Body of pancreas (tissue), 4 donors: ENCODE data around the gene TGM6. TPM values are rescaled to one million over a fixed set of nuclear protein-coding genes. Genes with fewer than 3 reads are reported as not detected.

Experiments used
- ATAC-seq: fragments of 150-250 bp; one replicate; pipeline ENCODE4 v1.9.1; 2016
- DNase-seq, 4 donors: peaks; one replicate each; pipeline ENCODE4 v3.0.0-alpha.2; 2019
- H3K27ac ChIP-seq, 4 donors: fragments of 200-600 bp; sonication (generic); 1 replicate in 3 of 4; 2 replicates in 1 of 4; pipeline versions ENCODE4 v1.5.1 to v1.6.1; 2016 to 2019; ENCODE audit warnings: mild to moderate bottlenecking in 1 of 4, mixed read lengths in 1 of 4, moderate library complexity in 1 of 4
- H3K27me3 ChIP-seq, 2 donors: fragments of 200-600 bp; sonication (generic); one replicate each; pipeline ENCODE4 v1.6.0; 2016; ENCODE audit warnings: mild to moderate bottlenecking in 1 of 2
- H3K36me3 ChIP-seq, 2 donors: fragments of 200-600 bp; sonication (generic); replicated peaks in 1 of 2; 2 replicates each; pipeline ENCODE4 v1.5.1; 2016; ENCODE audit warnings: low read depth in 2 of 2; ENCODE audit not compliant: insufficient read depth in 1 of 2
- H3K4me1 ChIP-seq: fragments of 200-600 bp; sonication (generic); one replicate; pipeline ENCODE4 v1.6.0; 2016
- H3K4me3 ChIP-seq, 2 donors: fragments of 200-600 bp; sonication (generic); 1 replicate in 1 of 2; 2 replicates in 1 of 2; pipeline ENCODE4 v1.5.1; 2016 to 2019
- H3K9me3 ChIP-seq, 3 donors: fragments of 200-600 bp; sonication (generic); 1 replicate in 2 of 3; 2 replicates in 1 of 3; pipeline ENCODE4 v1.5.1; 2016
- POLR2A ChIP-seq, 3 donors: fragments of 450-650 bp; IDR thresholded peaks; one replicate each; pipeline ENCODE4 v1.6.1; 2016; ENCODE audit warnings: antibody characterized with exemption in 3 of 3, mild to moderate bottlenecking in 2 of 3
- WGBS, 2 donors: methylation state at CpG; one replicate each; pipeline ENCODE4 v1.1.5; 2017; 5-methylcytosine and 5-hydroxymethylcytosine counted together
- intact Hi-C: fragments of 100-400 bp; cut with DNase I; formaldehyde crosslinking; loops from one replicate; pipeline ENCODE4 v1.15.1; 2023
- total RNA-seq, 2 donors: library from RNA; depleted of rRNA; stranded (reverse); fragments of >200 nt; gene quantifications; one replicate each; pipeline ENCODE4 v1.1.0, GENCODE V29; 2016
- TF ChIP-seq, protein P1 (sequence below), 7 experiments: fragments of 450-650 bp in 4 of 7; fragments of 200-600 bp in 3 of 7; sonication (generic) in 3 of 7; IDR thresholded peaks; one replicate each; pipeline ENCODE4 v1.5.1; 2016 to 2019; ENCODE audit warnings: antibody characterized with exemption in 7 of 7

TGM6 gene
- total RNA-seq, 2 donors from 2014 or later: not detected

DNA sequence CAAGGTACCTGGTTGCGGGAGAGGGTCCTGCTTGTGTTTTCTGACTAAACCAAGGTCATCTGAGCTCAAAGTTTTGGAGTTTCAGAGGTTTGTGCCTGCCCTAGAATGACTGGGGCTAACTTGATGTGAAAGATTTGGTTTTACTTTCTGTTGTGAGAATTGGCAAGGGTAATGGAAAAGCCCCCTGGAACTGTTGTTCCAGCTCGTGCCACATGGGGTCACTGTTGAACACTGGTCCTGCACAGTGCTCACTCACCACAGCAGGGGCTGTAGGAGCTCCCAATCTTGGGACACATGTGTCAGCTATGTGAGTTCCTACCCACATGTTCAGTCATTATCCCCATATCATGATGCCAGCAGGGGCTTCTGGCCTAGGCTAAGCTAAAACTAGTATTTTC lies 6.5 kb downstream of the TGM6 start:
- DNase-seq (no peak), ATAC-seq (no peak)
- Histone ChIP-seq H3K4me1 (no peaks in the 10 kb centered on the region), H3K27ac (no peak overlapping the region), H3K27me3 (no peaks in the 10 kb centered on the region), H3K36me3 (no peaks in the 10 kb centered on the region), H3K4me3 (no peak overlapping the region), H3K9me3 (no peaks in the 10 kb centered on the region)
- WGBS, 2 donors: 31 to 40% methylated on average over 2 of the region's 2 CpGs
- no peak for TF ChIP-seq POLR2A (IDR thresholded peaks at IDR 0.05)
- TF ChIP-seq, protein P1, sequence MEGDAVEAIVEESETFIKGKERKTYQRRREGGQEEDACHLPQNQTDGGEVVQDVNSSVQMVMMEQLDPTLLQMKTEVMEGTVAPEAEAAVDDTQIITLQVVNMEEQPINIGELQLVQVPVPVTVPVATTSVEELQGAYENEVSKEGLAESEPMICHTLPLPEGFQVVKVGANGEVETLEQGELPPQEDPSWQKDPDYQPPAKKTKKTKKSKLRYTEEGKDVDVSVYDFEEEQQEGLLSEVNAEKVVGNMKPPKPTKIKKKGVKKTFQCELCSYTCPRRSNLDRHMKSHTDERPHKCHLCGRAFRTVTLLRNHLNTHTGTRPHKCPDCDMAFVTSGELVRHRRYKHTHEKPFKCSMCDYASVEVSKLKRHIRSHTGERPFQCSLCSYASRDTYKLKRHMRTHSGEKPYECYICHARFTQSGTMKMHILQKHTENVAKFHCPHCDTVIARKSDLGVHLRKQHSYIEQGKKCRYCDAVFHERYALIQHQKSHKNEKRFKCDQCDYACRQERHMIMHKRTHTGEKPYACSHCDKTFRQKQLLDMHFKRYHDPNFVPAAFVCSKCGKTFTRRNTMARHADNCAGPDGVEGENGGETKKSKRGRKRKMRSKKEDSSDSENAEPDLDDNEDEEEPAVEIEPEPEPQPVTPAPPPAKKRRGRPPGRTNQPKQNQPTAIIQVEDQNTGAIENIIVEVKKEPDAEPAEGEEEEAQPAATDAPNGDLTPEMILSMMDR (IDR thresholded peaks at IDR 0.05): peak in 1 of 7 experiments; percentile 11
- intact Hi-C loops: no loop called here

DNA sequence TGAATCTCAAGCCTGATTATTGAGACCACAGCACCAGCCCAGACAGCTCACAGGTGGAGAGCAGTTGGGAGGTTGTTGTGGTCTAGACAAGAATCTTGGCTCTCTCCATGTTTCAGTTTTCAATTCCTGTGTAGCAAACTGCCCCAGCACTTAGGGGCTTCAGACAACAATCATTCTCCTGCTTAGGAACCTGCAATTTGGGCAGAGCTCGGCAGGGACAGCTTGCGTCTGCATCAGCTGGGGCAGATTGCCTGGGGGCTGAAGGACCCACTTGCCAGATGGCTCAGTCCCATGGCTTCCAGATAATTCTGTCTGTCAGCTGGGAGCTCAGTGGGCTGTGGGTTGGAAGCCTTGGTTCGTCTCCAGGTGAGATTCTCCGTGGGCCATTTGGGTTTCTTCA lies 6.9 kb downstream of the TGM6 start:
- H3K27ac ChIP-seq: no peak overlapping the region
- intact Hi-C loops: no loop called here
- no peaks in the 10 kb centered on the region for H3K4me1 ChIP-seq
- H3K4me3 ChIP-seq: no peak overlapping the region
- ATAC-seq (no peak), DNase-seq (no peak)
- no peaks in the 10 kb centered on the region for H3K36me3 ChIP-seq
- no peaks in the 10 kb centered on the region for H3K9me3 ChIP-seq
- WGBS, 2 donors: 57 to 72% methylated on average over 3 to 4 of the region's 4 CpGs
- TF ChIP-seq POLR2A (IDR thresholded peaks at IDR 0.05): no peak
- TF ChIP-seq, protein P1 (IDR thresholded peaks at IDR 0.05): no peak
- H3K27me3 ChIP-seq: no peaks in the 10 kb centered on the region

DNA sequence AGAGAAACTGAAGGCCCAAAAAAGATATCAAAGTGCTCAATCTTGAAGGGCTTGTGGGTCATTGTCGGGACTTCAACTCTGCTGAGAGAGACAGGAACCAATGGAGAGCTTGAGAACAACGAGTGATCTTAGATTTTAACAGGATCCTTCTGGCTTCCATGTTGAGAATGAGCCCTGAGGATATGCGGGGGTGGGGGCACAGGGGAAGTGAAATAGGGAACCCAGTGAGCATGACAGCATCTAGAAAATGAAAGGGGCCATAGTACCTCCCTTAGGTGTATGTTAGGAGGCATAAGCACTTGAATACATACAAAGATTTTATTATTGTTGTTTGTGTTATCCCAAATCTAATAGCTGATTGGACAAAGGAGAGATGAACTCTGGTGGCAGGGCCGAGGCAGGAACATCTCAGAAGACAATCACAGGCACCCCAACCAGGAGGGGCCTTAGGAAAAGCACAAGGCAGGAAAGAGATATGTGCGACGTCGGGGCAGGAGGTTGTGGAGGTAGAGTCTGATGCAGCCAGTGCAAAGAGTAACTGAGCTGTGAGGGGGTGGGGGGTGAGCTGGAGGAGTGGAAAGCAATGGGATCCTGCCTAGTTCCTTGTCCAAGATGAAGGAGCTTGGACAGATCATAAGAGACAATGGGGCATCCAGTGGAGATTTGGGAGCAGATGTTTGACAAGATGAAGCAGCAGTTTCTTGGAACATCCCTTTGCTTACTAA lies 10.4 kb downstream of the TGM6 start:
- intact Hi-C loops: no loop called here
- 57 to 59% methylated on average over 7 of the region's 7 CpGs for WGBS, 2 donors

DNA sequence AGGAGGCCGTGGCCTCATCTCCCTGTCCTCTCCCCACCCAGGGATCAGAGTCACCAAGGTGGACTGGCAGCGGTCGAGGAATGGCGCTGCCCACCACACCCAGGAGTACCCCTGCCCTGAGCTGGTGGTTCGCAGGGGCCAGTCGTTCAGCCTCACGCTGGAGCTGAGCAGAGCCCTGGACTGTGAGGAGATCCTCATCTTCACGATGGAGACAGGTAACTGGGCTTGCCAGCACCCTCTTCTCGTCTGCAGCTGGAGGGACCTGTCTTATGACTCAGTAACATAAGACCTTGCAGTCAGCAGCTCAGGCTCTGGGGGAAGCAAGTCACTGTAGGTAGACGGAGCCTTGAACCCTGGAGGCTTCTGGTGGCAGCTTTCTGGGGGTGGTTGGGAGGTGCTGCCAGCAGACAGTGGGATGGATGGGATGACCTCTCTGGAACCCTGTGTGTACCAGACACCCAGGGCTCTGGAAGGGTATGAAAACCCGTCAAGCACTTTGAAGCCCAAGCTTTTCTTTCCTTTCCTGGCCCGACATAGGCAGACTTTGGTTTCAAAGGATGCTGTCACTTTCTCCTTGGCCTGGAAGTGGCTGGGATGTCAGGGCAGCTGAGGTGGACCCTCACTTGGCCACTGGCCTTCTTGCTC lies 13.8 kb downstream of the TGM6 start:
- no peak for TF ChIP-seq POLR2A (IDR thresholded peaks at IDR 0.05)
- TF ChIP-seq, protein P1 (IDR thresholded peaks at IDR 0.05): no peak
- ATAC-seq (no peak), DNase-seq (no peak)
- H3K4me3 ChIP-seq: no peak overlapping the region
- H3K36me3 ChIP-seq: no peaks in the 10 kb centered on the region
- H3K9me3 ChIP-seq: no peaks in the 10 kb centered on the region
- no peaks in the 10 kb centered on the region for H3K4me1 ChIP-seq
- 73 to 76% methylated on average over 4 to 12 of the region's 12 CpGs for WGBS, 2 donors
- intact Hi-C loops: no loop called here
- H3K27ac ChIP-seq: no peak overlapping the region
- no peaks in the 10 kb centered on the region for H3K27me3 ChIP-seq

More for the DNA sequence above, 10.4 kb downstream of the TGM6 start:
- no peak for DNase-seq
- no peaks in the 10 kb centered on the region for H3K9me3 ChIP-seq
- H3K4me1 ChIP-seq: no peaks in the 10 kb centered on the region
- no peaks in the 10 kb centered on the region for H3K27me3 ChIP-seq
- H3K4me3 ChIP-seq: no peak overlapping the region
- no peaks in the 10 kb centered on the region for H3K36me3 ChIP-seq
- no peak for ATAC-seq
- no peak overlapping the region for H3K27ac ChIP-seq
- TF ChIP-seq, protein P1 (IDR thresholded peaks at IDR 0.05): no peak
- TF ChIP-seq POLR2A (IDR thresholded peaks at IDR 0.05): no peak
